ENCODE results near the gene PLPPR3.

Gene PLPPR3

DNA sequence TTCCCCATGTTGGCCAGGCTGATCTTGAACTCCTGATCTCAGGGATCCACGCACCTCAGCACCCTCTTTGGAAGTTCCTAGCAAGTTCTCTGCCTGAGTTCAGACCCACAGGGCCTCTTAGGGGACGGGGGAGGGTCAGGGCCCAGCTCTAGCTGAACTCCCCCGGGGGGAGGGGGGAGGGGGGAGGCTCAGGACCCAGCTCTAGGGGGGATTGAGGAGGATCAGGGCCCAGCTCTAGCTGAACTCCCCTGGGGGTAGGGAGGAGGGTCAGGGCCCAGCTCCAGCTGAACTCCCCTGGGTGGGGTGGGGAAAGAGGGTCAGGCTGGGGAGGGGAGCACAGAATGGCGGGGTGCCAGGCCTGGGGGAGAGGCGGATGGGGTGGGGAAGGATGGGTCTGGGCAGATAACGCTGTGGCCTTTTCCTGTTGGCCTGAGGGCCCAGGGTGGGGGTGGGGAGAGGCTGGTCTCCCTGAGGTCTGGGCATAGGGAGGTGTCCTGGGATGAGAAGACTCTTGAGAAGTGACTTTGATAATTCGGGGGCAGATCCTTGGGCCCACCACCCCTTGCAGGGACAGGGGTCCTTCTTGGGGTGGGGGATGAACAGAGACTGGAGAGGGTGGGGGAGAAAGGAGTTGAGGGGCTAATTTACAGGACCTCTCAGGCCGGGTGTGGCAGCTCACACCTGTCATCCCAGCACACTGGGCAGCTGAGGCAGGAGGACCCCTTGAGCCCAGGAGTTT is 30.0 kb downstream of the PLPPR3 start:
- Histone ChIP-seq H3K4me2 (no peak overlapping the region), H3K27ac (no peak overlapping the region)

DNA sequence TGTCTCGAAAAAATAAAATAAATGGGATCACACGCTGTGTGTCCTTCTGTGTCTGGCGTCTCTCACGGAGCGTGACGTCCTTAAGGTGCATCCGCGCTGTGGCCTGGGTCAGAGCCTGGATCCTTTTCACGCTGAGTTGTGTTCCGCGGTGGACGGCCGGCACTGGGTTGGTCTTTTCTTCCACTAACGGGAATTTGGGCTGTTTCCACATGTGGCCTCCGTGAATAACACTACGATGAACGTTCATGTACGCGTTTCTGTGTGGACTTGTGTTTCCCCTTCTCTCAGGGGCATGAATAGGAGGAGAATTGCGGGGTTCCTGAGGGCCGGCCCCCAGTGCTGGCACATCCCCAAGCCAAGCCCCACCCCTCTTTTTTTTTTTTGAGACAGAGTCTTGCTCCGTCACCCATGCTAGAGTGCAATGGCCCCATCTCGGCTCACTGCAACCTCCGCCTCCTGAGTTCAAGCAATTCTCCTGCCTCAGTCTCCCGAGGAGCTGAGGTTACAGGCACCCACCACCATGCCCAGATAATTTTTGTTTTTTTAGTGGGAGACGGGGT is 30.7 kb downstream of the PLPPR3 start:
- Histone ChIP-seq H3K9ac (no peak overlapping the region), H3K27me3 (ENCODE audit: insufficient read depth, low read depth) (no peaks in the 10 kb centered on the region)
- TF ChIP-seq, protein P1, sequence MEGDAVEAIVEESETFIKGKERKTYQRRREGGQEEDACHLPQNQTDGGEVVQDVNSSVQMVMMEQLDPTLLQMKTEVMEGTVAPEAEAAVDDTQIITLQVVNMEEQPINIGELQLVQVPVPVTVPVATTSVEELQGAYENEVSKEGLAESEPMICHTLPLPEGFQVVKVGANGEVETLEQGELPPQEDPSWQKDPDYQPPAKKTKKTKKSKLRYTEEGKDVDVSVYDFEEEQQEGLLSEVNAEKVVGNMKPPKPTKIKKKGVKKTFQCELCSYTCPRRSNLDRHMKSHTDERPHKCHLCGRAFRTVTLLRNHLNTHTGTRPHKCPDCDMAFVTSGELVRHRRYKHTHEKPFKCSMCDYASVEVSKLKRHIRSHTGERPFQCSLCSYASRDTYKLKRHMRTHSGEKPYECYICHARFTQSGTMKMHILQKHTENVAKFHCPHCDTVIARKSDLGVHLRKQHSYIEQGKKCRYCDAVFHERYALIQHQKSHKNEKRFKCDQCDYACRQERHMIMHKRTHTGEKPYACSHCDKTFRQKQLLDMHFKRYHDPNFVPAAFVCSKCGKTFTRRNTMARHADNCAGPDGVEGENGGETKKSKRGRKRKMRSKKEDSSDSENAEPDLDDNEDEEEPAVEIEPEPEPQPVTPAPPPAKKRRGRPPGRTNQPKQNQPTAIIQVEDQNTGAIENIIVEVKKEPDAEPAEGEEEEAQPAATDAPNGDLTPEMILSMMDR (conservative IDR thresholded peaks at IDR 0.05; ENCODE audit: low read depth, low read length), result no peak

More for the DNA sequence above, 30.0 kb downstream of the PLPPR3 start:
- H3K4me1 ChIP-seq (ENCODE audit: low read depth, poor library complexity, severe bottlenecking), result no peaks in the 10 kb centered on the region
- H3K27me3 ChIP-seq (ENCODE audit: insufficient read depth, low read depth), result no peaks in the 10 kb centered on the region
- no peaks in the 10 kb centered on the region for H3K79me2 ChIP-seq (ENCODE audit: insufficient read depth, low read depth)
- H4K20me1 ChIP-seq (ENCODE audit: insufficient read depth), result no peaks in the 10 kb centered on the region
- no peak overlapping the region for H3K4me3 ChIP-seq (IDR thresholded peaks at IDR 0.05; ENCODE audit: insufficient read depth, low read depth, low read length)
- TF ChIP-seq, protein P1 (conservative IDR thresholded peaks at IDR 0.05; ENCODE audit: low read depth, low read length), result no peak
- H3K36me3 ChIP-seq (ENCODE audit: insufficient read depth), result no peaks in the 10 kb centered on the region
- no peak overlapping the region for H2AFZ ChIP-seq (ENCODE audit: low read depth)
- no peak overlapping the region for H3K9ac ChIP-seq

DNA sequence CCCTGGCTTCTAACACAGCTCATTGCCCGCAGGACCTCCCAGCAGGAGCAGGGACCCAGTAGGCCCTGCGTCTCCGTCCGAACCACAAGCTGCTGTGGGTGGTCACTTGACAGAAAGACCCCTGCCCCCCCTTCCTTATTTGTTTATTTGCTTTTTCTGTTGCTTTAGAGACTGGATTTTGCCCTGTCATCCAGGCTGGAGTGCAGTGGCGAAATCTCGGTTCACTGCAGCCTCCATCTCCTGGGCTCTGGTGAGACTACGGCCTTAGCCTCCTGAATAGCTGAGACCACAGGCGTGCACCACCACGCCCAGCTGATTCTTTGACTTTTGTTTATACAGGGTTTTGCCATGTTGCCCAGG is 32.1 kb downstream of the PLPPR3 start:
- H2AFZ ChIP-seq (ENCODE audit: low read depth), result no peak overlapping the region
- no peaks in the 10 kb centered on the region for H3K27me3 ChIP-seq (ENCODE audit: insufficient read depth, low read depth)
- TF ChIP-seq, protein P1 (conservative IDR thresholded peaks at IDR 0.05; ENCODE audit: low read depth, low read length), result no peak
- H3K9ac ChIP-seq, result no peak overlapping the region
- H4K20me1 ChIP-seq (ENCODE audit: insufficient read depth), result no peaks in the 10 kb centered on the region
- no peak overlapping the region for H3K27ac ChIP-seq
- no peaks in the 10 kb centered on the region for H3K79me2 ChIP-seq (ENCODE audit: insufficient read depth, low read depth)
- H3K4me3 ChIP-seq (IDR thresholded peaks at IDR 0.05; ENCODE audit: insufficient read depth, low read depth, low read length), result no peak overlapping the region
- H3K4me1 ChIP-seq (ENCODE audit: low read depth, poor library complexity, severe bottlenecking), result no peaks in the 10 kb centered on the region
- no peak overlapping the region for H3K4me2 ChIP-seq
- H3K36me3 ChIP-seq (ENCODE audit: insufficient read depth), result no peaks in the 10 kb centered on the region

More for the DNA sequence above, 30.7 kb downstream of the PLPPR3 start:
- H3K4me3 ChIP-seq (IDR thresholded peaks at IDR 0.05; ENCODE audit: insufficient read depth, low read depth, low read length), result no peak overlapping the region
- no peaks in the 10 kb centered on the region for H3K36me3 ChIP-seq (ENCODE audit: insufficient read depth)
- H2AFZ ChIP-seq (ENCODE audit: low read depth), result no peak overlapping the region
- no peaks in the 10 kb centered on the region for H4K20me1 ChIP-seq (ENCODE audit: insufficient read depth)
- no peaks in the 10 kb centered on the region for H3K79me2 ChIP-seq (ENCODE audit: insufficient read depth, low read depth)
- no peak overlapping the region for H3K4me2 ChIP-seq
- H3K27ac ChIP-seq, result no peak overlapping the region
- no peaks in the 10 kb centered on the region for H3K4me1 ChIP-seq (ENCODE audit: low read depth, poor library complexity, severe bottlenecking)

DNA sequence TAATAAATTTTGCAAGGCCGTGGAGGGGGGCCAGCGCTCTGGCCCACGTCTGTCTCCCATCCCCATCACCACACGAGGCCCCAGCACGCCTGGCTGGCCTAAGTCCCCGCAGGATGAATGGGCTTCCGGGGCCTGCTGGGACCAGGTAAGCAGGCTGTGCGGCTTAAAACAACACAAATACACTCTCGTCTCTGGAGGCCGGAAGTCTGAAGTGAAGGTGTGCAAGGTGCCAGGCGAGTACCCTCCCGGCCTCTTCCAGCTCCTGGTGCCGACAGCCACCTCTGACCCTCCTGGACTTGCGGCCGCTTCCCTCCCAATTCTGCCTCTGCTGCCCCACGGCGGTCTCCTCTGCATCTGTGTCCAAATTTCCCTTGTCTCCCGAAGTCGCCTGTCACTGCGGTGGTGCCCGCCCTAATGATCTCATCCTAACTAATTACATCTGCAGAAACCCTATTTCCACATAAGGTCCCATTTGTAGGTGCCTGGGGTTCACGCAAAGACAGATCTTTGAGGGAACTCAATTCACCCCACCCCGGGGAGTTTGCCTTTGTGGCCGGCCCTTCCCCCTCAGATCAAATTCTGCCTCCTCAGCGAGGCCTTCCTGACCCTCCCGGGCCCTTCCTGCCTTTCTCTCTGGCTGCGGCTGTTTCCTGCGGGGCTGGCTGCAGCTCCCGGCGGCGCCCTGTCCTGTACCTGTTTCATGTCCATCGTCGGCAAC is 32.6 kb downstream of the PLPPR3 start:
- Histone ChIP-seq H3K4me2 (no peak overlapping the region), H3K27ac (no peak overlapping the region), H2AFZ (ENCODE audit: low read depth) (no peak overlapping the region), H3K9ac (no peak overlapping the region), H3K27me3 (ENCODE audit: insufficient read depth, low read depth) (no peaks in the 10 kb centered on the region), H3K4me1 (ENCODE audit: low read depth, poor library complexity, severe bottlenecking) (no peaks in the 10 kb centered on the region), H4K20me1 (ENCODE audit: insufficient read depth) (no peaks in the 10 kb centered on the region), H3K79me2 (ENCODE audit: insufficient read depth, low read depth) (no peaks in the 10 kb centered on the region), H3K36me3 (ENCODE audit: insufficient read depth) (no peaks in the 10 kb centered on the region), H3K4me3 (IDR thresholded peaks at IDR 0.05; ENCODE audit: insufficient read depth, low read depth, low read length) (no peak overlapping the region)
- TF ChIP-seq, protein P1 (conservative IDR thresholded peaks at IDR 0.05; ENCODE audit: low read depth, low read length), result no peak

Data from KMS-11 (cell line).